GM18867 (cell line): Measurements from ENCODE around the gene EVX2.

ENCODE experiments used
- ATAC-seq: cut with Tn5 transposase; IDR thresholded peaks from one replicate; pipeline ENCODE4 v1.9.1; 2021; ENCODE audit warnings: mild to moderate bottlenecking, moderate library complexity; ENCODE audit not compliant: unreplicated experiment

EVX2 gene

DNA sequence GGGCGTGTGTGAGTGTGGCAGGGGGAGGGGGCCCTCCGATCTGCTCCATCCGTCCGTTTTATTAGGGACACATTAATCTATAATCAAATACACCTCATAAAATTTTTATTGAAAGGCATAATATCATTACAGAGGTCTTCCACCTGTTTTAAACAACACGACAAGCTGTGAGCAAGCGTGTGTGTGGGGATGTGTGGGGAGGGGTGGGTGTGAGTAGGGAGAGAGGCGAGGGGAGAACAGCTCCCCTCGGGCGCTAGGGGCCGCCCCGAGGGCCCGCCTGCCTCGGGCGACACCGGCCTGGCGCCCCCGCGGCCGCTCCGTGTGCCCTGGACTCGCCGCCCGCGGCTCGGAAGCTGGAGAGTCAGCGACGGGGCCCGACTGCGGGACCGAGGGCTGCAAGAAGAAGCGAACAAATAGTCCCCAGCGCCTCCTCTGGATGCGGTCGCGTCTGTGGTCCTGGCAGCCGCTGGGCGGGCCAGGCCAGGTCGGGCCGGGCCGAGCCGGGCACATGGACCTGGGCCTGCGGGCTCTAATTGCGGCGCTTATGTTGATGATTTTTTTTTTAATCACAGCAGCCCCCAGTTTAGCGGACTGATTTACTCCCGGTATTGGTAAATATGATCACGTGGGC is 38.4 kb upstream of the EVX2 start:
- no peak for ATAC-seq

DNA sequence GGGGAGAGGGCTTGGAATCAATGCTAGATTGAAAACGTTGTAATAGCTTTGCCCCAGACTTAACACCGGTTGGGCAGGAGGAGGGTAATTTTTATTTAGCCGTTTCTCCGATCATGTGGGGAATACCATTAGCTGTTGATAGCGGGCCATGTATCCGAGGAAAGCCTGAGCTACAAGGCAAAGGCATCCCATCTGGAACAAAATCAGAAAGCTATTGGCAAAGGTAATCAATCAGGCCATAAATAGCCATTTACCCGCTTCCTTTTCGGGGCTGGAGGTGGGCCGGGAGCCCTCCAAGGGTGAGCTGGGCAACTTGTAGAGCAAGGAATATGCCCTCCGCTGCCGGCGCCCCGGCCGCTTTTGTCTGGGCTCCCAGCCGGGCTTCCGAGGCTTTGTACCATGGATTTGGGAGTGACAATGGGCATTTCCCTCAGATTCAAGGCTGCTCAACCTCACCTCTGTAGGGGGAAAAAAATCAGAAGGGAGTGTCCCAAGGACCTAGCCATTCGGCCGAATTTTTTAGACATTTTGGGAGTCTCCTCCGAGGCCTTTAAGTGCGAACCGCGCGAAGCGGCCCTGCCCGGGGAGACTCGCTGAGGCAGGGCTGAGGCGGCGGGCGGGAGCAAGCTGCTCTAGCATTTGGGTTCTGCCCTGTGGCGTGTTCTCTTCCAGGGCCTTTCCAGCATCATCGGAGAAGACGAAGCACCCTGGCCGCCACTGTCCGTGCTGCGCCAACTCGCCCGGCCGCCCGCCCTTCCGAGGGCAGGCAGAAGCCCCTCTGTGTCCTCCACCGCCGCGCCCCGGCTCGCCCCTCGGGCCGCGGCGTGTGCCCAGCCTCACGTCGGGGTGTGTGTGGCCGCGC is 37.7 kb upstream of the EVX2 start:
- ATAC-seq, result no peak

DNA sequence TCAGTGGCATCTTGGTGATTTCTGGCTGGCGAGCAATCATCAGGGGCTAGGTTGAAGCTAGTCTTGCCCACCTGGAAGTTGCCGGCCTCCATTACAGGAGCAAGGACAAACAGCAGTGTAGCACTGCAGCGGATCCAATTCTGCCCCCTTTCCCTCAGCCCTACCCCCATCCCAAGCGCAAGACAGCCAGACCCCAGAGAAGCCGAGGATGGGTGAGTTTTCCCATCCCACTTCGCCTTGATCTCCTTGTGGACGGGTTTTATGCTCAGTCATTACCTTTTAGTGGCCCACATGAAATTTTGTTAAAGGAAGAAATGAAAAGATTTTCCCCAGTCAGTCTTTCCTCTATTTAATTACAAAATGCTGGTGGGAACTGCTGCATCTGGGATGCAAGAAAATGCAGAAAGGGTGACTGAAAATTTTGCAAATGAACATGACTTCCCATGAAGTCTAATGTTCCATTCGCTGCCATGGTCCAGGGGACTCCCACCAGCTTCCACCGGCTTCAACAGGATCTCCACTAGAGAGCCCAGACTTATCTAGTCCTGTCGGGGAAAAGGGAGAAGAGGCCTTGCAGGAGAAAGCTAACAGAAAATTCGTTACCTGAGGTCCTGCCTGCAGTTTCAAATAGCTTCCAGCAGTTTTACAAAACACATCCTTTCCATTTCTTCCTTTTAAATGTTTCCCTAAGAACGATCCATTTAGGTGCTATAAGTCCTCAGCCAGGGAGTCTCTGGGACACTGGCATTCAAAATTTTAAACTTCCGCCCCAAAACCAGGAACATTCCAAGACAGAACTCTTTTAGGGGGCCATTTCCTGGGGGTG is 36.8 kb upstream of the EVX2 start:
- no peak for ATAC-seq

DNA sequence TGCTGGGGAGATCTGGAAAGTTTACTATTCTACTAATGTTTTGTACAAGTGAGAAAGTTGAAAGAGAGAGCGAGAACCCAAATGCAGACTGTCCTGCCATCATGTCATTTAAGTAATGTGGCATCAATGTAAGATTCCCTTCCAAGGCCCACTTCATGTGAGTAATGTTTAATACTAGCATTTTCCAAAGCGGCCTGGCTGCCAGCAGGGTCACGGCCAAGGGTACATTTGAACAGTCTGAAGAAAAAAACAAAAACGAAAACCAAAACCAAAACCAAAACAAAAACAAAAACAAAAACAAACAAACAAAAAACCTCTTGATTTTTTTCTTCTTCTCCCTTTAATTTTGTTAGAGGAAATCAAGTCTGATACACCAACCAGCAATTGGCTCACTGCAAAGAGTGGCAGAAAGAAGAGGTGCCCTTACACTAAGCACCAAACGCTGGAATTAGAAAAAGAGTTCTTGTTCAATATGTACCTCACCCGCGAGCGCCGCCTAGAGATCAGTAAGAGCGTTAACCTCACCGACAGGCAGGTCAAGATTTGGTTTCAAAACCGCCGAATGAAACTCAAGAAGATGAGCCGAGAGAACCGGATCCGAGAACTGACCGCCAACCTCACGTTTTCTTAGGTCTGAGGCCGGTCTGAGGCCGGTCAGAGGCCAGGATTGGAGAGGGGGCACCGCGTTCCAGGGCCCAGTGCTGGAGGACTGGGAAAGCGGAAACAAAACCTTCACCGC is 35.0 kb upstream of the EVX2 start:
- ATAC-seq, result peak; percentile 90

DNA sequence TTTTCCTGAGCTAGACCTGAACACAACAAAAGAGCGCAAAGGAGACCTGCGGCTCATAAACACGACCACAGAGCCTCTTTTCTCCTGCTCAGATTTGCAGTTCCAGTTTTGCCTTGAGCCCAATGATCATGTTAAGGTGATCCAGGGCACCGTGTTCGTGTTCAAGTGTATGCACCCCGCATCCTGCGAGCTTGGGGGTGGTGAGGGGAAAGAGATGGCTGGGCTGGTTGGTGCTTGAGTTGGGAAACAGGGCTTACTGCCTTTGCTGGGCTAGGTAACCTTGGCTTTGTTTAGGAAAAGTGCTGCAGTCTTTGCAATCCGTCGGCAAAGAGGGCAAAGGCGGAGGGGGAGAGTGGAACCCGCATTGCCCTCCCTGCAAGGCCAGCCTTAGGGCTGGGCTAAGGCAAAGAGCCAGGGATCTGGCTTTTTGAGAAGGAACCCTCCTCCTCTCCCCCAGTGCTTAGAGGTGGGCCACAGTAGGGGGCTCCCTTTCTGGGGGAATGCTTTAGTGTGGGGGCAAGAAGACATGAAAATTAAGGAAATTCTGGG is 34.1 kb upstream of the EVX2 start:
- no peak for ATAC-seq

DNA sequence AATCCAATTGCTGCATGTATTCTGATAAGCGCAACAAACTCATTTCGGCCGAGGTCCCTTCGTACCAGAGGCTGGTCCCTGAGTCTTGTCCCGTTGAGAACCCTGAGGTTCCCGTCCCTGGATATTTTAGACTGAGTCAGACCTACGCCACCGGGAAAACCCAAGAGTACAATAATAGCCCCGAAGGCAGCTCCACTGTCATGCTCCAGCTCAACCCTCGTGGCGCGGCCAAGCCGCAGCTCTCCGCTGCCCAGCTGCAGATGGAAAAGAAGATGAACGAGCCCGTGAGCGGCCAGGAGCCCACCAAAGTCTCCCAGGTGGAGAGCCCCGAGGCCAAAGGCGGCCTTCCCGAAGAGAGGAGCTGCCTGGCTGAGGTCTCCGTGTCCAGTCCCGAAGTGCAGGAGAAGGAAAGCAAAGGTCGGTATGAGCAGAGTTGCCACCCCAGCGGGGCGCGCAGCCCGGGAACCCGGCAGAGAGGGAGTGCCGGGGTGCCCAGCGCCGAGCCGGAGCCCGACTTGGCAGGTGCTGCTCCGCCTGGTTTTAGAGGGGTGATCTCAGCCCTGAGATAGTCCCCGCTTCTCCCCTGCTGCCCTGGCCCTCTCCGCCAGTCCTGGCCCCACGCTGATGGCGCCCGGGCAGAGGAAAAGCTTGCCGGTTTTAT is 33.5 kb upstream of the EVX2 start:
- ATAC-seq, result no peak

DNA sequence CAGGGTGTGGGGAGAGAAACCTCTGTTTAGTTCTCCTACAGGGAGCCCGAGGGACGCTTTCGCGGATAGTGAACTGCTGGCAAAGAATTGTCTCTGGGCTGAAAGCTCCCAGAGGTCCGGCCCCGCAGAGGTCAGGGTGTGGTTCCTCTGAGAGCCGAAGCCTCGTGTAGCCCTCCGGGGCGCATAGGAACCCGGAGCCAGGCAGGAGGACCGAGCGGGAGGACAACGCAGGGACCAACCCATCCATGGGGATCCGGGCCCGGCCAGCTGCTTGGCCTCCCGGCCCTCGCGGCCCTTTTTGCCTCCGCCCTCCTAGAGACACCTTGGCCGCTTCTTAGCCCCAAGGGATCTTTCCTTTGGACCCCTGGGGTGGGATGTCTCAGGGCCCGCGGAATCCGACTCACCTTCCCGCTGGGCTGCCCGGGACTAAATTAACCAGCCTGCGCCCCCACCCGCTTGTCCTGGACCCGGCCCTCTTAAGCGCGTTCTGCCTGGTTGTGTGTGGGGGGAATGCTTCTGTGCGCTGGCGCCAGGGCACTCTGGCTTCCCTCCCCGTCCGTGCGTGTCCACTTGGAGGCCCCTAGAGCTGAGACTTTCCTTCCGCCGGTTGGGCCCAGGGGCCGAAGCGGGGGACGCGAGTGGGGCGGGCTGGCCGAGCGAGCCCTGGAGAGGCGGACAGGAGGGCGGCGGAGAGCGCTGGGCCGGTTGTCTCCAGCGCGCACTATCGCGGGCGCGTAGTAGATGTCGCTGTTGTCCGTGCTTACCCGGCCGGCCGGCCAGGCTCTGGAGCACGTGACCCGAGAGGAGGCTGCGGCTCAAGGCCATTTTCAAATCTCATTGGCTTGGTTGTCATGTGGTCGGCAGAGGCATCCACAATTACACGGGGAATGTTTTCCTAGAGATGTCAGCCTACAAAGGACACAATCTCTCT is 32.4 kb upstream of the EVX2 start, which contains the start of gene HOXD10:
Gene HOXD10 (plus strand): TSS at position 896 of the 931 bp plus-strand sequence. CDS start 56 bp downstream, outside the sequence.
- no peak for ATAC-seq

DNA sequence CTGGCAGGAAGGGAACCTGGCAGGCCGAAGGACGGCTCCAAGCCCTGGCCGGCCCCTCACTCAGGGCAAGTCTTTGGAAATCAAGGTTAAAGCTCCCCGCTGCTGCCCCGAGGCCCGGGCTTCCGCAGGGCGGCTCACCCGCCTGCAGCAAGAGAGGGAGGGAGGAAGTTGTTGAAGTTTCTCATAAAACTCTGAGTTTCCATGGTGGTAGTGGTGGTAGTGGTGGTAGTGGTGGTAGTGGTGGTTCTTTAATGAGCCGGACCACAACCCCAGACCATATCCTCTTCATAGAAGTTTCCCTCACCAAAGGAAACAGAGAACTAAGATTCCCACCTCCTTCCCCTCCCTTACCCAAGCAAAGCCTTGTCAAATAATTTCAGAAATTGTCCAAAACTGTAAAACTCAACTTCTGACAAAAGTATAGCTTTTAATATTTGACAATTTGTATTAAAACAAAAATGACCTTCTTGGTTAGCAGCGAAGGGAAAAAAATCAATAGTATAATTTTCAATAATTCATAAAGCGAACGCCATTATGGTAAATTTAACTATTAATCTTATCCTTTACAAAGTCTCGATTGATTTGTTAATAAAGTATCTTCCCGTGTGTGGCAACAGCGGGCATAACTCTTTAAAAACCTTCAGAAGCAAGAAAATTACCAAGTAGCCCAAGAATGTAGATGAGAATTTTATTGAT is 31.3 kb upstream of the EVX2 start:
- no peak for ATAC-seq

DNA sequence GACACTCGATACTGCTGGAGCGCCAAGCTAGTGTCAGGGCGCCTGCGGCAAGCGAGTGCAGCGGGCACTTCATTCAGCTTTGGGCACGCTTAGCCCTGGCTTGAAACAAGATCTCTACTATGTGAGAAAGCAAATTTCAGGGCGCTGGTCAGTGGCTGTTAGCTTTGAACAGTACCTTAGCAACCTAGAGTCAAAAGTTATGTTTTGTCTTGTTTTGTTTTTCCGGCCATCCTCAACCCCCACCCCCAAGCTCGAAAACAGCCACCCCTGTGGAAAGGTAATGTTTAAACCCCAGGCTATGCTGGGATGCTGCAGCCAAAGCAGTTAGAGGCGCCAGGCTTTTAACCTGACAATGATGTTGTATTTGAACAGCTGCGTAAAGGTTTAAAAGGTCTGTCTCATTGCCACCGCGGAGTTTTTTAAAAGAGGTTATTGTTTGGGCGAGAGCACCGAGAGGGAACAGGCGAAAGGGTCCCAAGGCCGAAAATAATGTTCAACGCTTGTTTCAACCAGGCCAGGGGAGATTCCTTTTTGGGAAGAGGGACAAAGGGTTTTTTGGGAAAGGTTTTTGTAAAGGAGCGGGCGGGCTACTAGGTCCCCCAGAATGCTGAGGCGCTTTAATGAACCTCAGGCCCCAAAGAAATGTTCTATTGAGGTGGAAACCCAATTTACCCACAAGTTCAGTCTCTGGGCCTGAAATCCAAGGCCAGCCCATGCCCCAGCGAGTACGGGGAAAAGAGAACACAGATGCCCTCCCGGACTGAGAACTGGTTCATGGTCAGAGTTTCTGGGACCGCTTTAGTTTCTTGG is 30.6 kb upstream of the EVX2 start:
- ATAC-seq, result no peak

DNA sequence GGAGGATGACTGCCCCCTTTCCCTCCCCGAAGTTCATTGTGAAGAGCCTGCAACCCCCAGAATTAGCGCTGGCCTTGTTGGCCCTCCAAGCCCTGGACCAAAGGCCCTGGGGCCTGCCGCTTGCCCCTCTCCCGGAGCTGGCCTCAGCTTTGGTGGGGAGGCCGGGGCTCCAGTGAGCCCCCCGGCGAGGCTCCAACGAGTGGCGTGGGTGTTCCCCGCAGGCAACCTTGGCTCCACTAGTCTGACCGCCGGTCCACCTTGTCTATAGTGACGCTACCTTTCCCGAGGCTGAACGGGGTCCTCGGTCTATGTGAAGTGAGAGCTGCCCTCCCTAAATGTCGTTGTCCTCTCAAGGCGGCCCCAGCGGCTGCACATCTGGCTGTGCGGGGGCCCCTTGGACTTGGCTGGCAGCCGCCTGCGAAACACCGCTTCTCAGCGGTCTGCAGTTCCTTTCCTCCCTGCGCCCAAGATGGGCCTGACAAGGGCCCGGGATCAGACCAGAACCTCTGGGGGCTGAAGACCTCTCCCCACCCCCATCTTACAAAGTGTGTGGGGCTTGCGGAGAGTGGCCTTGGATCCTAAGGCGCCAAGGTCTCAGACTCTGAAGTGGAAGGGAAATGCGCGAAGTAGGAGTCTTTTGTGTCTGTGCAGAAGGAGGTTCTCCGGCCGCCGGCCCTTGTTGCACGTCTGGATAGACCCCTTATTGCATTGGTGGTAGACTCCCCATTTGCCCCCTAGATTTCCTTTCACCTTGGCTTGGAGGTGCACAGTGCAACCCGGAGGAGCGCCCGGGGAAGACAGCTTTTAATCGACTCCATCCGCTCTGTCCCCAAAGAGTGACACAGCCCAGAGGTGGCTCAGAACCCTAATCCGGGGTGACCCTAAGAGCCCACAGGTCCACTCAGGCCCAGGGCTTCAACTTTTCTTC is 28.9 kb upstream of the EVX2 start:
- ATAC-seq, result no peak

DNA sequence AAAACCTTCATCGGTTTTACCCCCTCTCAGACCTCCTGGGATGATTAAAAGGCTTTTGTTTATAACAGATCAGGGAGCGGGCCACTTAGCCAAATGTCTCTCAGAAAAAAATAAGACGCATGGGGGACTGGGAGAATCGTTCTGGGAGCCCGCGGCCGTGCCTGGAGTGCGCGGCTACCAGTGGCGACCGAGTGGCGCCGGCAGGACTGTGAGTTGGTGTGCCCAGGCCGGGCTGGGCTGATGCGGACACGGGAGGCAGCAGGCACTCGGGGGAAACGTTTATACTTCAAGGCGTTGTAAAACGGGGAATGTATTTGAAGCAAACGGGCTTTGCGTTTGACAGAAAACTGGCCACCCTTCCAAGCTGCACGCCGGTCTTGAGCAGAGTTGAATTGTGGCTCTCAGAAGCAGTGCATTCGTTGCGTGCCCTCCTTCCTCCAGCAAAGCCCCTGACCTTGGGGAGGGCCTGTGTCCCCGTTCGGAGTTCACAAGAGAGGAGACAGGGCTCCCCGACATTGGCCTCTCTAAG is 28.1 kb upstream of the EVX2 start:
- no peak for ATAC-seq

DNA sequence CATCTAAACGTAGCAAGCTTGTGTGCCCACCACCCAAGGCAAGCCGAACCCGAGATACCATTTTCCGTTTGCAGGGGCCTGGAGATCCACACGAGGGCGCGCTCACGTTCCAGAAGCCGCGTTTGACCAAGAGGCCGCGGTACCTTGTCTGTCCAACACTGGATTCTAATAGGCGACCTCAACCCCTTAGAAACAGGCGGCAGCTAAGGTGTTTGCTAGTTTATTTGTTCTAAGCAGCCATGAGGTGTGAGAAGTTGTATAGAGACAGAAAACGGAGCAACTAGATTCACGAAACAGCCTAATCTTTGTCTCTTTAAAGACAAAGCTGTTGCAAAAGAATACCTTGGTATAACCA is 27.5 kb upstream of the EVX2 start:
- ATAC-seq, result peak; percentile 73

DNA sequence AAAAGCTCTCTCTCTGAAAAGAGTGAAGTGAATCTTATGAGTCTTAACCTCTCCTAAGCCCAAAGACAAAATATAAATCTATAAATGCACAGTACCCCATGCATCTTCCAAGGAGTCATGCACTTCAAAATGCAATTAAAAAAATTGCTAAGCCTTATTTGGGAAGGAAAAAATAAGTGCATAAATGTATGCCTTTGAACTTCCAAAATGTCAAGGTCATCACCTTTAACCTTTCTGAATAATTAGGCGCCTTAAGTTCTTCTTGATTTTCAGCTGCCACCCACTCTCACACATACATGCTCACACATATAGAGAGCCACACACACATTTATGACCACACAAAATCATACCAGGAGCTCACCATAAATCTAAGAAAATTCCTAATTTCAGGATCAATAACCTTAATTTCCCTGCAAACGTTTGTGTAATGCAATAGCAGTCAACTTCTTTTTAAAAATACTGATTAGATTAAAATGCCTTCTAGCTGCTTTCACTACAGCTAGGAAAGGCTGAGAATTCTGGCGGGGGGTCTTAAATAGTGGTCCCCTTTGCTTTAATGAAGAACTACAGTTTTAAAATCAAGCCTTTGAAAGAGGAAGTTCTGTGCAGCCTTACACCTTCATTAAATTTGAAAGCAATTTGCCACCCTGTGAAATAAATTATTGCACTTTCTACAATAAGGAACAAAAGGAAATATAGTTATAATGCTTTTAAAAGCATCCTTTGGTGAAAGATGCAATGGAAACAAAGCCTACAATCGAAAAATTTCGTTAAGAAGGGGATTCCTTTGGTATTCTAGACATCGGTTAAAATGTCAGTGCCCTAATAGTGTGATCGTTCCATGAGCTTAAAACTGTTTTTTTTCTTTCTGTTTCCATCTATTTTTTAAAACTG is 26.9 kb upstream of the EVX2 start:
- ATAC-seq, result no peak

DNA sequence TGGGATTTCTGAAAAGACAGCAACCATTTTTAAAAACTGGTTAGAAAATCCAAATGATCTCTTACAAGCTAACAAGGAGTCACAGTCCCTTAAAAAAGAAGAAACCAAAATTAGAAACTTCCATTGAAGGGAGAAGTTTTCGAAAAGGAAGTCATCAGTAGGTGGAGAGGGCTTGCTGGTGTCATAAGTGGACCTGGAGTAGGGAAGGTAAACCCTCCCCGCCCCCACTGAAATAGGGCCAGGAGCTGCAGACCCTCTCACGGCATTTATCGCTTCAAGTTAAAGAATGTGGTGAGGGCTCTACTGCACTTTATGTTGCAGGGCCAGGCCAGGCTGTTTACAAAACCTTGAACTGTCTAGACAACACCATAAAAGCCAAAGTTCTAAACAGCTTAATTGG is 26.2 kb upstream of the EVX2 start:
- ATAC-seq, result no peak

DNA sequence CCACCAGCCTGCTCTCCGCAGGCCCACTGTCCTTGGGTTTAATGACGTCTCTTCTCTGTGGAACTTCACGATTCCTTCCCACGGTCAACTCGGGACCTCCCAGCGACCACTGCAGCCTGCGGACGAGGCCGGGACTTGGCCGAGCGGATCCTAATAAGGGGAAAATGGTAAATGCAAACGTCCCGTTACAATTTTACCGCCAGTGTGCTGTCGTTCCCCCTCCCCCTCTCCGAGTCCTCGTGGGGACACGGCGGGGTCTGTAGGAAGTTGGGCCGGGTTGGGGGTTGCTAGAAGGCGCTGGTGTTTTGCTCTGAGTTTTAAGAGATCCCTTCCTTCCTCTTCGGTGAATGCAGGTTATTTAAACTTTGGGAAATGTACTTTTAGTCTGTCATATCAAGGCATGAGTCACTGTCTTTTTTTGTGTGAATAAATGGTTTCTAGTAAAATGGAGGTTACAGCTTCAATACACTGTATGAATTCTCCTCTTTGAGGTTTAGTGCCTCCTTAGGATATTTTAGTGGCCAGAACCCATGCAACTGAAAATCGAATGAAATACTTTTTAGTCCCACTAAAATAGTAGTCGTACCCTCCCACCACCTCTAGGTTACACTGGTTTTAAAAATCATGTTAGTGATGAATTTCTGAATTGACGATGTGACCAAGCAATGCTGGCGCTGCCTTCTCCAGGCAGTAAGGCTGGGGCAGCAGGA is 25.6 kb upstream of the EVX2 start:
- ATAC-seq, result no peak
